GM19023 (cell line): ENCODE results near the gene ARHGEF7.

Source experiments
- ATAC-seq: cut with Tn5 transposase; IDR thresholded peaks from one replicate; pipeline ENCODE4 v1.9.1; 2021; ENCODE audit warnings: mild to moderate bottlenecking, moderate library complexity; ENCODE audit not compliant: unreplicated experiment

The ARHGEF7 gene

GRCh38 chr13:111110054-111110453 lies 5.1 kb upstream of the ARHGEF7 start:
- no peak for ATAC-seq

GRCh38 chr13:111111376-111111937 lies 3.7 kb upstream of the ARHGEF7 start:
- ATAC-seq = no peak

DNA sequence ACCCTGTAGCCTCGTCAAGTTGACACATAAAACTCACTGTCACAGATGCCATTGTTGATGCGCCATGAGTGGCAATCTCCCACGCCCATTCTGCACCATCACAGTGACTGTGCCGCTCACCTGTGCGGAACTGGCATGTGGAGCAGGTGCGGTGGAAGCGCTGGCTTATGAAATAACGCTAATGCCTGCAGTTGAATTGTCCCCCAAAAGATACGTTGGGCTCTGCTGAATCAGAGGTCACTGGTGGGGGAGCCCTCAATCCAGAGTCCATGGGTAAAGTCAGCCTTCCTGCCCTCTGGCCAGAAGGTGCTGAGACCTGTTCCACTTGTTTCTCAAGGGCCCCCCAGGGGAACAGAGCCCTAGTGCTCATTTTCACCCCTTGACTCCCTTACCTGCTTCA lies 2.9 kb upstream of the ARHGEF7 start:
- no peak for ATAC-seq

DNA sequence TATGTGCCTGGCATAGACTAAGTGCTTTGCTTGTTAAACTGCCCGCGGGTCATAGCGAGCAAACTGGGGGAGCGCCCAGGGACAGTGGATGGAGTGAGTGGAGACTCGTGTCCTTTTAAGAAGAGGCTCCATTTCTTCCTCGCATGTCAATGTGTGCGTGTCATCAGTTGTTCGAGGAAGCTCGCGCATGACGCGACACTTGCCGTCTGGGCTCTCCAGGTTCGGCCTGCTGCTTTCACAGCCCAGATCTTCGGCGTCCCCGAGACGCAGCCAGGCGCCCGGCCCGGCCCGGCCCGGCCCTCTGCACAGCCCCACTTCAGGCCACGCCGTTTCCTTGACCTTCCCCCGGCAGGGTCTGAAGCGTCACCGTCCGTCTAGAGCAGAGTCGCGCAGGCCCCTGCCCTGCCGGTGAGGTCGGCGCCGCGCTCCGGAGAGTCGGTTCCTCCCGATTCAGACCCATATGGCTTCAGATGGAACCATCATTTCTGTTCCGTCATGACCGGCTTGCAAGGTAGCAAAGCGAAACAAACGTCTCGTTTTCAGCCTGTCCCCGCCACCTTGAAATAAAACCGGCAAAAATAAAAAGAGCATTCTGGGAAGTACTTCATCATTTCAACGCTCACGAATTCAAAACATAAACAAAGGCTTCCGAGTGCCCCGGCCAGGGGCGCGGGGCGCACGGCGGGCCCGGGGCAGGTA lies 599 bp upstream of the ARHGEF7 start:
- no peak for ATAC-seq

DNA sequence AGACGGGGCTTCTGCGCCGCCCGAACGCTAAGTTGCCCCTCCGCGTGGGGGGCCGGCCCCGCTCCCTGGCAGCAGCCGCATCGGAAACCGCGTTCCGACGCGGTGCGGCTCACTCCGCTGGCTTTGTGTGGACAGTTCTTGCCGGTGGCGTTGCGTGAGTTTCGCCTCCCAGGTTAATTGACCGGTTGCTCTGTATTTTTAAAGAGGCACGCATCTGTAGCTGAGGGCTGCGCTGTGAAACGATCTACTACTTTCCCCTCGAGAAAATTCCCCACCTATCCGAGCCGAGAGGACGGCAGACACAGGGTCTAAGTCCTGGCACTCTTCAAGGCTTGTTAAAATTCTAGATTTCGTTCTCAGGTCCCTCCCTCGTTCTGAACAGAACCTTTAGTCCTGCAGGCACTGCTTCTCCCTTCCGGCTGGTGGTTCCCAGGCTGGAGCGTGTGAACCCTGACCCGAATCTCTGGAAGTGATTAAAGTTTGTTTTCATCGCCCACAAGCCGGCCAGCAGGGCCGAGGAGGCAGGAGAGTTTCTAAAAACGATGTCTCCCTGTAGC lies 933 bp downstream of the ARHGEF7 start:
- ATAC-seq = no peak

GRCh38 chr13:111116856-111117255 lies 1.7 kb downstream of the ARHGEF7 start:
- ATAC-seq = no peak

GRCh38 chr13:111117289-111117688 lies 2.2 kb downstream of the ARHGEF7 start:
- ATAC-seq = no peak

DNA sequence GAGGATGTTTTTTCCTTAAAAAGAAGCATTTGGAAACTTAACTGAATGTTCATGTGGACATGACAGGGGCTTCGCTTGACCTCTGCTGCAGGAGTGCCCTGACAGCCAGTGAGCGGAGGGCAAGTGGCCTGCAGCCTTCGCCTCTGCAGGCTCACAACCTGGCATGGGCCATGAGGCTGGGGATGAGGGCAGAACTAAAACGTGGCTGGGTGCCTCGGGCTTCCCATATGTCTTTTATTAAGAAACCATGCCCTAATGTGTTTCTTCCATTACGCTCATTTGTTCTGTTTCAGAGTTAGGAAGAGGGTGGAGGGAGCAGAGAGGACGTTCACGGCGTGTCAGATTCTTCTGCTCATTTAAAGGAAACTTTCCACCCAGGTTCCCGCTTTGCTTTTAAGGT lies 2.9 kb downstream of the ARHGEF7 start:
- no peak for ATAC-seq

DNA sequence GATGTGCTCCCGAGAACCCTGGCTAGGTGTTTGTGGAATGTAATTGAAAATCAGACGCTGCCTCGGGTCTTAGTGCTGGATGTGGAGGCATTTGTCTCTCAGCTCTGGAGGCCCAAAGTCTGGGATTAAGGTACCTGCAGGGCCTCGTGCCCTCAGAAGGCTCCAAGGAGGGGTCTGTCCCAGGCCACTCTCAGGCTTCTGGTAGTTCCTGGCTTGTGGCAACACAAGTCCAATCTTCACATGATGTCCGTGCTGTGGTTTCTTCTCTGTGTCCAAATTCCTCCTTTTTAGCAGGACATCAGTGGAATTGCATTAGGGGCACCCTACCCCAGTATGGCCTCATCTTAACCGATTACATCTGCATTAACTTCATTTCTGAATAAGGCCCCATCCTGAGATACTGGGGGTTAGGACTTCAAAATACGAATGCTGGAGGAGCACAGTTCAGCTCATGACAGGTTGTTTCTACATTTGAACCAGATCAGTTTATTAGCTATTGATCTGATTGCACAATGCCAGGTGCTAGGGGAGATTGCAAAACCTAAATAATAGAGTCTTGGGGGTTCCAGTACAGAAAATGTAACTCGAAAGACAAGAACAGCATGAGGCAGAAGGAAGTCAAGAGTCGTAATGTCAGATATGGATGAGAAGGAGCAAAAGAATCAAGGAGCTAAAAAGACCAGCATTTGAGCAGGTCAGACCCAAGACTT lies 3.9 kb downstream of the ARHGEF7 start:
- ATAC-seq = no peak

DNA sequence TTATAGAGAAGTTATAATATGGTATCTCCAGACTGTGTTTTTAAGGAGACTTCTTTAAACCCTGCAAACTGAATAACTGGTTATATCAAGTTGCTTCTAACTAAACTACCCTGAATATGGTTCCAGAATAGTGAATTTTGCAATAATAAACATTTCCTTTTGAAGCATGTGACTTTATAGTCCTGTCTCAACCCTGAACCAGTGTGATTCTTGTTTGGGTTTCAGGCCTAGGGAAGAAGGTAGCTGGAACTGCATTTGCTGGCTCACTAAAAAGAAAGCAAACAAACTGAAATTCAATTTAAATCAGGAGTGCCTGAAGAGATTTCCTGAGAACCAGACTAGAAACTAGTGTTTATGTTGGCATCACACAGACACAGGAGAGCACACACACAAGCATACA lies 4.9 kb downstream of the ARHGEF7 start:
- ATAC-seq = no peak

DNA sequence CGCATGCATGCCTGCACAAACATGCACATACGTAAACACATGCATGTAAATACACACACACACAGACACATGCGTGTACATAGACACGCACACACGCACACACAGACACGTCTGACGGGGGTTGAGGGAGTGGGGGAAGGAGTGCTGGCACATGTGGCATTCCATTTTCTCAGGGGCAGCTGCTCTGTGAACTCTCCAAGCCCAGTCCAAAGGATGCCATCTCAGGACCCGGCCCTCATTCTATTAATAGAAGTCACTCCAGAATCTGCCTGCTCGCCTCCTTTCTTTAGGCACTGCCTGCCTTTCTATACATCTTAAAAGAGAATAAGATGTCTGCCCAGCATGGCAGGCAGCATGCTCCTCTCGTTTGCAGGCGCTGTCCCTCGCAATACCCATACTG lies 5.3 kb downstream of the ARHGEF7 start:
- ATAC-seq = no peak

DNA sequence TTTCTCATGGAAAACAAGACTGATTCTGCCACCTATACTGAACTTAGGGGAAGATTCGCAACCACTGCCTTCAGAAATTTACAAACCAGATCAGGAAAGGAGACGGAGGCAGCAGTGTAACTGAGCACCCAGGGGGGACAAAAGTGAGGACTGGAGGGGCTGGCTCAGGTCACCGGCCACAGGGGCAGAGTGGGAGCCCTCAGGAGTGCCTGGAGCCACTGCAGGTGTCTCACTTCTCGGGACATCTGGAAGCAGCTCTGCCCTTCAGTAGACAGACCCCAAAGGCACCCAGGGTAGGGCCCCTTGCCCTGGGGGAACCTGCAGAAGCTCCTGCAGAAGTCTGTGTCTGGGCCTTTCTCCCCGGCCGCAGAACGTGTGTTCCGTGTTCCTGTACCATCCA lies 5.8 kb downstream of the ARHGEF7 start:
- ATAC-seq = no peak

- ATAC-seq = no peak
Observed at GRCh38 chr13:111121506-111121905, 6.4 kb downstream of the ARHGEF7 start.

GRCh38 chr13:111122056-111122455 lies 6.9 kb downstream of the ARHGEF7 start:
- no peak for ATAC-seq

DNA sequence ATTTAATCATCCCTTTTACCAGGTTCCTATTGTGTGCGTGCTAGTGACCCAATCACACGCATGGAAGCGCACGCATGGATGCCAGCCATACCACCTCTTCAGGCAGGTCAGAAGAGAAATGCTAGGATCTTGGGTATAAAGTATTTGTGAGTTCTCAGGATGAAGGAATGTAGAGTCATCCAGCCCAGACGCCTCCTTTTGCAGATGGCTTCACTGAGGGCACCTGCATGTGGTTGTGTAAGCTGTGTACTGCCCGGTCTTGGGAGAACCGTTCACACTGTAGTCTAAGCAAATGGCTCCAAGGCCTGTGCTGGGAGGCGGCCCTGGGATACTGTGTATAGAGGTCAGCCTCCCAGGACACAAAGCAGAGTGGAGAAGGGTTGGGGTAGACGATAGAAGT lies 7.5 kb downstream of the ARHGEF7 start:
- ATAC-seq = no peak

DNA sequence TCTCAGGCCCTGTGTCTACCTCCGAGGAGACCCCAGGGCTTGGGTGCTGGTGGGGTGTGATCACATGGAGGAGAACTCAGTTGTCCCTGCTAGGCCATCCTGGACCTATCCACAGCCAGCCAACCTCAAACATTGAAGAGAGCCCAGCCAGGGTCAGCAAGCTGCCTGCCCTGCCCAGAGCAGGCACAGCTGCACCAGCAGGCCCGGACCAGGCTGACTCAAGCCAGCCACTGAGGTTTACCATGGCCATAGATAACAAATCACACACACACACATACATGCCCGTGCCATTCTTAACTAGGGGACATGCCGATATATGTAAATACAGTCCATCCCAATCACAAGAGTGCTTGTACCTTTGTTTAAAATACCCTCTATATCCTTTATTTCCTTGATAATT lies 8.1 kb downstream of the ARHGEF7 start:
- no peak for ATAC-seq

DNA sequence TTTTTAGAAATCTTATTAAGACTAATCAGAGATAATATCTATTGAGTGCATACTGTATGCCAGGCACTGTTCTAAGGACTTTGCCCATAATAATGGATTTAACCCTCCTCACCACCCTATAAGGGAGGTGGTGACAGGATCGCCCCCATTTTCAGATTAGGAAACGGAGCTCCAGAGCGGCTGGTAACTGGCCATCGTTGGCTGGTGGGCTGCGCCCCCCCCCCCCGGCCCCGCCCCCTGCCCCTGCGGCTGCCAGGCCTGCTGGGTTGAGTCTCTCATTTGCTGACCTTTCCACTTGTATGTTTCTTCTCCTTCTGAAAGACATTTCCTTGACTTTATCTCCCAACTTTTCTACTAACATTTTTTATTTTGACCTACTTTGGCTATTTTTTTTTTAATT lies 8.5 kb downstream of the ARHGEF7 start:
- ATAC-seq = no peak

DNA sequence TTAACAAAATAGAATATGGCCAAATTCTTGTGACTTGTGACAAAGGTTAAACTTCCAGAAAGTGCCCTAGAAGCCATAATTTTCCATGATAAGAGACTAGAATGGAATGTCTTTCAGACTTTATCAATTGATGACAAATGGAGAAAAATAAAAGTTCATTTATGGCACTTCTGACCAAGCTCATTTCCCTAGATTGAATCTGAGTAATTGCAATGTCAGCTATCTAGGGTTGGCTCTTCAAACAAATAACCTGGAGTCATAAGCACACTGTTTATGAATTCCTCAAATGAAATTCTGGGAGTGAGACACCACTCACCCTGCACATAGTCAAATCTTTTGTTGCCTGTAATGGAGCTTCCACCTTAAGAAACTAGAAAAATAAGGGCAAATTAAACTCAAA lies 11.4 kb downstream of the ARHGEF7 start:
- no peak for ATAC-seq

DNA sequence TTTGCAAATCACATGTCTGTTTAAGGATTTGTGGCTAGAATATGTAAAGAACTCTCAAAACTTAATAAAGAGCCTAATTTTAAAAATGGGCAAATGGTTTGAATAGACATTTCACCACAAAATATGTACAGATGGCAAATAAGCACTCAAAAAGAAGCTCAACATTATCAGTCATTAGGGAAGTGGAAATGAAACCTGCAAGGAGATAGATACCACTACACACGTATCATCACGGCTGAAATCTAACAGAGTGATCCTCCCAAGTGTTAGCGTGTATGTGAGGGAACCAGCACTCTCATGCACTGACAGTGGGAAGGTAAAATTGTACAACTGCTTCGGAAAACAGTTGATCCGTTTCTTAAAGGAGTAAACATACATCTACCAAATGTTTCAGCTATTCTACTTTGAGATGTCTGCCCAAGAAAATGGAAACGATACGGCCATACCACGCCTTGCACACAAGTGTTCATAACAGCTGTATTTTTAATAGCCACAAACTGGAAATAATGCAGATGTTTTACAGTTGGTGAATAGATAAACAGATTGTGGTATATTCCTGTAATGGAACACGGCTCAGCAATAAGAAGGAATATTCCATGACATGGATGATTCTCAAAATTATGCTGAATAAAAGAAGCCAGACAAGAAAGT lies 14.5 kb downstream of the ARHGEF7 start:
- ATAC-seq = peak; percentile 95

GRCh38 chr13:111130116-111130508 lies 15.0 kb downstream of the ARHGEF7 start:
- ATAC-seq = no peak

DNA sequence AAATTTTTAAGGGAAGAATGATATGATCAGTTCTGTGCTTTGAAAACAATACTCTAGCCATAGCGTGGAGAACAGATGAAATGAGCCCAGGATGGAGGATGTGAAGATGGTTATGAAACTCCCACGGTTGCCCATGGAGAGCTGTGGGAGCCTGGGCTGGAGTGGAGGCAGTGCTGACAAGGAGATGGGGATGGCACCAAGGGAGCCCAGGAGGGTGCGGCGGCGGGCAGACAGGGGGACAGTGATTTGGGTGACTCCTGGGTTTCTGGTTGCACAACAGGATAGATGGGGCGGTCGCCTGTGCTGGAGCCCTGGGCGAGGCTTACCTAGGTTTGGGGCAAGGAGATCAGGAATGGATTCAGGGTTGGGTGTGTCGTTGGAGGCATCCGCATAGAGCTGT lies 15.9 kb downstream of the ARHGEF7 start:
- ATAC-seq = no peak

DNA sequence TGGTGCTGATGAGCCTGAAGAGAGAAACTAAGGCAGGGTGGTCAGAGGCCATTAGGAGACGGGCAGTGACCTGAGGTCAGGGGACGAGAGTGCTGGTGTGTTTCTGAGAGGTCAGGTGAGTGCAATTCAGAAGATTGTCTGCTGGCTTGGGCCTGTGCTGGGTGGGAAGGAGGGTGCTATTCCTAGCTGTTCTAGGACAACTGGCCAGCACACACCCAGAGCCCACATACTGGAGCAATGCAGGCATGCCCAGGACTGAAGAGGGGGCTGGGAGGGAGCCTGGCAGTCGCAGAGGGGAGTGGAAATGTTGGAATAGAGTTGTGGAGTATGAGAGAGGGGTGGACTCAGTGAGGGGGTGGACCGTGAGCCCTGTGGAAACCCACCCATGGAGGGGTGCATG lies 16.5 kb downstream of the ARHGEF7 start:
- ATAC-seq = no peak
